NCI-H128 (cell line): ENCODE measurements around the gene AGPAT3.
"Not testable (repeated sequence)": the region's sequence is repeated elsewhere in the genome, so short reads cannot be mapped to it uniquely, and the experiment has no call there.

ENCODE experiments used
- DNase-seq: peaks from one replicate; lab custom pipeline; 2025; ENCODE audit not compliant: unreplicated experiment; lab: John Stamatoyannopoulos, UW

Gene AGPAT3

GRCh38 chr21:43881935-43882334, 16.9 kb downstream of the AGPAT3 start:
- DNase-seq: no peak

- DNase-seq: no peak
Observed at GRCh38 chr21:43882952-43883545, 18.0 kb downstream of the AGPAT3 start.

GRCh38 chr21:43884012-43884860, 19.2 kb downstream of the AGPAT3 start:
- no peak for DNase-seq

GRCh38 chr21:43884861-43885417, 19.9 kb downstream of the AGPAT3 start:
- no peak for DNase-seq

- DNase-seq: no peak
Observed at GRCh38 chr21:43885721-43886120, 20.7 kb downstream of the AGPAT3 start.

GRCh38 chr21:43886565-43886964, 21.5 kb downstream of the AGPAT3 start:
- no peak for DNase-seq

- DNase-seq: no peak
Observed at GRCh38 chr21:43889069-43889468, 24.0 kb downstream of the AGPAT3 start.

- DNase-seq: no peak
Observed at GRCh38 chr21:43890042-43890441, 25.0 kb downstream of the AGPAT3 start.

- no peak for DNase-seq
Observed at GRCh38 chr21:43892334-43892733, 27.3 kb downstream of the AGPAT3 start.

GRCh38 chr21:43892984-43893535, 28.0 kb downstream of the AGPAT3 start:
- DNase-seq: no peak

GRCh38 chr21:43893536-43894205, 28.6 kb downstream of the AGPAT3 start:
- no peak for DNase-seq

GRCh38 chr21:43894206-43894577, 29.2 kb downstream of the AGPAT3 start:
- no peak for DNase-seq

- no peak for DNase-seq
Observed at GRCh38 chr21:43895196-43895595, 30.2 kb downstream of the AGPAT3 start.

- DNase-seq: not testable (repeated sequence)
Observed at GRCh38 chr21:43896696-43897299, 31.8 kb downstream of the AGPAT3 start.

GRCh38 chr21:43899307-43900077, 34.5 kb downstream of the AGPAT3 start:
- no peak for DNase-seq

- no peak for DNase-seq
Observed at GRCh38 chr21:43900078-43900385, 35.0 kb downstream of the AGPAT3 start.

- no peak for DNase-seq
Observed at GRCh38 chr21:43900690-43901089, 35.7 kb downstream of the AGPAT3 start.

- no peak for DNase-seq
Observed at GRCh38 chr21:43902441-43902840, 37.4 kb downstream of the AGPAT3 start.

- no peak for DNase-seq
Observed at GRCh38 chr21:43903451-43904091, 38.5 kb downstream of the AGPAT3 start.

- no peak for DNase-seq
Observed at GRCh38 chr21:43904331-43904781, 39.3 kb downstream of the AGPAT3 start.
